Left ventricle myocardium inferior (tissue), 1 donor: ENCODE results near the gene PIK3C2G. TPM values are rescaled to one million over a fixed set of nuclear protein-coding genes. Genes with fewer than 3 reads are reported as not detected.

ENCODE experiments used
- DNase-seq: peaks from one replicate; pipeline ENCODE4 v3.0.0-alpha.2; 2020
- H3K27ac ChIP-seq: fragments of 200-600 bp; replicated peaks from 2 replicates; pipeline ENCODE4 v1.8.0; 2021
- H3K27me3 ChIP-seq: fragments of 200-600 bp; 2 replicates; pipeline ENCODE4 v1.8.0; 2021; ENCODE audit warnings: low read depth
- H3K36me3 ChIP-seq: fragments of 200-600 bp; 2 replicates; pipeline ENCODE4 v1.8.0; 2021
- H3K4me1 ChIP-seq: fragments of 200-600 bp; 2 replicates; pipeline ENCODE4 v1.8.0; 2021
- H3K4me3 ChIP-seq: fragments of 200-600 bp; 2 replicates; pipeline ENCODE4 v1.8.0; 2021; ENCODE audit warnings: mild to moderate bottlenecking, moderate library complexity
- H3K9me3 ChIP-seq: fragments of 200-600 bp; replicated peaks from 2 replicates; pipeline ENCODE4 v1.8.0; 2021
- intact Hi-C: fragments of 100-400 bp; cut with micrococcal nuclease; formaldehyde crosslinking; loops from one replicate; pipeline ENCODE4 v1.11.0; 2022
- total RNA-seq: library from RNA; stranded (reverse); fragmentation: NEBNext Ultra II Directional; extraction: Animal tissue kit (Norgen Biotek cat#: 25700); gene quantifications from one replicate; pipeline ENCODE4 v1.2.1, GENCODE V29; 2021
- TF ChIP-seq, protein P1 (sequence below): fragments of 200-600 bp; IDR thresholded peaks from 2 replicates; pipeline ENCODE4 v1.8.0; 2021; ENCODE audit warnings: antibody characterized with exemption, mild to moderate bottlenecking, borderline replicate concordance
- donor health status: DM: no; HTN: yes; CAD: no; lungs with severe emphysema.

PIK3C2G gene
- total RNA-seq, 1 donor from 2014 or later: not detected

DNA sequence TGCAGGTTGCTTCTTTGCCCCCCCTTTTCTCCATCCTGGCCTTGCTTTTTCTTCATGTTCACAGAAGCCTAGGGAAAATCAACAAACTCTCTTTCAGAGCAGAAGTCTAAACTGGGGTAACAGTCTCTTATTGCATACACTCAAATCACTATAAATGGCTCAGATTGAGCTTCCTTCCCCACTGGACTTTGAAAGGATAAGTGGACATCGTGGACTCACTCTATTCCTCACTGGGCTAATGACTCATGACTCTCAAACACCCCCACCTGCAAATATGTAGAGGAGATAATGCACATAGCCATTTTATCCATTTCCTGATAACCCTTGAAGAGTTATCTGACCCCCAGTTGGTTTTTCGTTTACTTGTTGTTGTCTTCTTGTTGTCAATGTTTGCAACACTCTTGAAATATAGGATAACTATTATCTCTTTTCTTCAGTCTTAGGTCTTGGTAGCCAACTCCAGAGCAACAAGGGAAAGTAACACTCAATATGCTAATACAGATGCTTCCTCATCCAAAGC is 221.3 kb downstream of the PIK3C2G start:
- intact Hi-C loops: no loop called here
- no peak for DNase-seq

DNA sequence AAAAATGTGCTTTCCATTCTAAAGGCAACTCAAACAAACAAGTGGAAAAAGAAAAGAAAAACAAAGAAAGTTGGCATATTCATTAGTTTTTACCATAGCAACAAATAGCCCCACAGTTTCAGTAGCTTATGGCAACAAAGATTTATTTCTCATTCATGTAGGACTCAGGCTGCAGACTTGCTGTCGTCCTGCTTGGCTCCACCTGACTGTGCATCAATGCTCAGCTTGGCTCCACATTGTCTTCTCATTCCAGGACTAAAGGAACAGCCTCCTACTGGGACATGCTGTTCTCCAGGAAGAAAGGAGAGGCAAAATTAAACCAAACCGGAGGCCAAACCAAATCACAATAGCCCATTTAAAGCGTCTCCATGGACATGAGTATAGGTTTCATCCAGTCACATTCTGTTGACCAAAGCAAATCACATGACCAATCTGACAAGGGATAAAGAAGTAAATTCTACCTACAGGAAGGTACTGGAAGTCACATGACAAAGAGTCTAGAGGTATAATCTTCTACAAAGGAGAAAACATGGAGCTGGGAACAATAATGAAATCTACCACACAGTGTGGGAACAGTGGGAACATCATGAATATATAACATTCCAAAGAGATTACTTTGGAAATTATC is 222.5 kb downstream of the PIK3C2G start:
- no peaks in the 10 kb centered on the region for H3K9me3 ChIP-seq
- no peak overlapping the region for H3K27ac ChIP-seq
- no peaks in the 10 kb centered on the region for H3K4me1 ChIP-seq
- H3K27me3 ChIP-seq: no peaks in the 10 kb centered on the region
- no peak for DNase-seq
- TF ChIP-seq, protein P1, sequence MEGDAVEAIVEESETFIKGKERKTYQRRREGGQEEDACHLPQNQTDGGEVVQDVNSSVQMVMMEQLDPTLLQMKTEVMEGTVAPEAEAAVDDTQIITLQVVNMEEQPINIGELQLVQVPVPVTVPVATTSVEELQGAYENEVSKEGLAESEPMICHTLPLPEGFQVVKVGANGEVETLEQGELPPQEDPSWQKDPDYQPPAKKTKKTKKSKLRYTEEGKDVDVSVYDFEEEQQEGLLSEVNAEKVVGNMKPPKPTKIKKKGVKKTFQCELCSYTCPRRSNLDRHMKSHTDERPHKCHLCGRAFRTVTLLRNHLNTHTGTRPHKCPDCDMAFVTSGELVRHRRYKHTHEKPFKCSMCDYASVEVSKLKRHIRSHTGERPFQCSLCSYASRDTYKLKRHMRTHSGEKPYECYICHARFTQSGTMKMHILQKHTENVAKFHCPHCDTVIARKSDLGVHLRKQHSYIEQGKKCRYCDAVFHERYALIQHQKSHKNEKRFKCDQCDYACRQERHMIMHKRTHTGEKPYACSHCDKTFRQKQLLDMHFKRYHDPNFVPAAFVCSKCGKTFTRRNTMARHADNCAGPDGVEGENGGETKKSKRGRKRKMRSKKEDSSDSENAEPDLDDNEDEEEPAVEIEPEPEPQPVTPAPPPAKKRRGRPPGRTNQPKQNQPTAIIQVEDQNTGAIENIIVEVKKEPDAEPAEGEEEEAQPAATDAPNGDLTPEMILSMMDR: no peak
- no peak overlapping the region for H3K4me3 ChIP-seq
- H3K36me3 ChIP-seq: no peaks in the 10 kb centered on the region
- intact Hi-C loops: no loop called here

More for the DNA sequence above, 221.3 kb downstream of the PIK3C2G start:
- Histone ChIP-seq H3K27ac (no peak overlapping the region), H3K27me3 (no peaks in the 10 kb centered on the region), H3K9me3 (no peaks in the 10 kb centered on the region), H3K4me1 (no peaks in the 10 kb centered on the region), H3K4me3 (no peak overlapping the region), H3K36me3 (no peaks in the 10 kb centered on the region)
- TF ChIP-seq, protein P1: no peak

DNA sequence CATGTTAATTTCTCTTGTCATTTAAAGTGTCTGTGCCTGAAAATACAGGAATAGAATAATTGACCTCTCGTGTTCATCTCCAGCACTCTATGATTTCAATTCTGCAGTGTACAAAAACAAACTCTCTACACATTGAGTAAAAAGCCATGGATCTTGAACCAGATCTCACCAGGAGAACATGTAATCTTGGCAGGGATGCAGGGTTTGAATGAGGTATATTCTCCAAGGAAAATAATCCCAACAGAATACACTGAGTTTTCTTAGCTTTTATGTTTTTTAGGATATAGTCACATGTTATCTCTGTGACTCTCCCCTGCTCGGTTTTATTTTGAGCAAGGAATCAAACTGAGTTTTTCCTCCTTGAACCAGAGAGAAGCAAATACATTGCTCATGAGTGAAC is 224.7 kb downstream of the PIK3C2G start:
- no peaks in the 10 kb centered on the region for H3K9me3 ChIP-seq
- no peaks in the 10 kb centered on the region for H3K36me3 ChIP-seq
- no peak overlapping the region for H3K4me3 ChIP-seq
- no peak overlapping the region for H3K27ac ChIP-seq
- H3K4me1 ChIP-seq: no peaks in the 10 kb centered on the region
- TF ChIP-seq, protein P1: no peak
- no peaks in the 10 kb centered on the region for H3K27me3 ChIP-seq
- no peak for DNase-seq
- intact Hi-C loops: no loop called here

DNA sequence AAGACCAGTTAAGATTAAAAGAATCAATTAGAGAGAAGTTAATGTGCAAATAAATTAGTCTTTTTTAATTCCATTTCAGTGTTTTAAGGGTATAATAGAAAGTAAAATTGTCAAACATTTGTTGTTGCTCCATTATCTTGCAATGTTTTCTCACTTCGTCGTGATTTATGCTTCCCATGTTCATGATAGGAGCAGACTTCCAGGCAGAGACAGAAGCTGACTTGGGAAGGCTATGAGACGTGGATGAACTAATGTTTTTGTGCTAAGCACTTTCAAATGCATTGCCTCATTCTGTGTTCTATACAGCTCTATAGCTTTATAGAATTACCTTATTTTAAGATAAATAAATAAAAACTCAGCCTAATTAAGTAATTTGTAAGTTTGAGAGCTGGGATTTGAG is 226.2 kb downstream of the PIK3C2G start:
- H3K27me3 ChIP-seq: no peaks in the 10 kb centered on the region
- no peak overlapping the region for H3K27ac ChIP-seq
- TF ChIP-seq, protein P1: no peak
- intact Hi-C loops: no loop called here
- no peaks in the 10 kb centered on the region for H3K4me1 ChIP-seq
- no peak for DNase-seq
- no peak overlapping the region for H3K4me3 ChIP-seq
- no peaks in the 10 kb centered on the region for H3K36me3 ChIP-seq
- H3K9me3 ChIP-seq: no peaks in the 10 kb centered on the region

DNA sequence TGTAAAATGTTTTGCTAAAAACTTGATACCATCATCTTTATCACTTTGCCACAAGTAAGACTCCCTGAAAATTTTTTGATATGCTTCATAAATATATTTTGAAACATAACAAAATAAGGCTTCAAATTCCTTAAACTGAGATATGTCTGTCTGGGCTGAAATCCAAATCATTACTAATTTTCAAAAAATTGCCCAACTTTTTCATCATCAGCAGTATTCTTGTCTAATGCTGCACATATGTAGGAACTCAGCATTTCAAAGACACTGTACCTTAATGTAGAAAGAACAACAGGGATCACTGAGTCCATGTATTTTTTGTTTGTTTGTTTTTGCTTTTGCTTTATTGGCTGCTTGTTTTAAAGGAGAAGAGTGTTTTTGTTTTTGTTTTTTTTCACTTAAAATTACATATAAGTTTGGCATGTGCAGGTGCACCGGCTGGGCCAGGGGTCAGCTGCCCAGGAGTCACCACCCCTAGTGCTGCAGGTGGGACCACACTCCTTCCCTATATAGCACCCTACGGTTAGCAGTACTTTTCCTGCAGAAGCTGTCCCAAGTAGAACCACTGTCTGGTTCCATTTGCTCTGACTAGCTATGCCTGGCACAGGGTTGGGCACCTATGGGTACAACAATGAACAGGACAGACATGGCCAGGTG is 231.2 kb downstream of the PIK3C2G start:
- TF ChIP-seq, protein P1: no peak
- no peak overlapping the region for H3K4me3 ChIP-seq
- no peaks in the 10 kb centered on the region for H3K9me3 ChIP-seq
- no peaks in the 10 kb centered on the region for H3K27me3 ChIP-seq
- no peak for DNase-seq
- H3K4me1 ChIP-seq: no peaks in the 10 kb centered on the region
- no peaks in the 10 kb centered on the region for H3K36me3 ChIP-seq
- intact Hi-C loops: no loop called here
- no peak overlapping the region for H3K27ac ChIP-seq
